Measurements from ENCODE around the gene REV3L. TPM values are rescaled to one million over a fixed set of nuclear protein-coding genes. Genes with fewer than 3 reads are reported as not detected.

The REV3L gene, protein sequence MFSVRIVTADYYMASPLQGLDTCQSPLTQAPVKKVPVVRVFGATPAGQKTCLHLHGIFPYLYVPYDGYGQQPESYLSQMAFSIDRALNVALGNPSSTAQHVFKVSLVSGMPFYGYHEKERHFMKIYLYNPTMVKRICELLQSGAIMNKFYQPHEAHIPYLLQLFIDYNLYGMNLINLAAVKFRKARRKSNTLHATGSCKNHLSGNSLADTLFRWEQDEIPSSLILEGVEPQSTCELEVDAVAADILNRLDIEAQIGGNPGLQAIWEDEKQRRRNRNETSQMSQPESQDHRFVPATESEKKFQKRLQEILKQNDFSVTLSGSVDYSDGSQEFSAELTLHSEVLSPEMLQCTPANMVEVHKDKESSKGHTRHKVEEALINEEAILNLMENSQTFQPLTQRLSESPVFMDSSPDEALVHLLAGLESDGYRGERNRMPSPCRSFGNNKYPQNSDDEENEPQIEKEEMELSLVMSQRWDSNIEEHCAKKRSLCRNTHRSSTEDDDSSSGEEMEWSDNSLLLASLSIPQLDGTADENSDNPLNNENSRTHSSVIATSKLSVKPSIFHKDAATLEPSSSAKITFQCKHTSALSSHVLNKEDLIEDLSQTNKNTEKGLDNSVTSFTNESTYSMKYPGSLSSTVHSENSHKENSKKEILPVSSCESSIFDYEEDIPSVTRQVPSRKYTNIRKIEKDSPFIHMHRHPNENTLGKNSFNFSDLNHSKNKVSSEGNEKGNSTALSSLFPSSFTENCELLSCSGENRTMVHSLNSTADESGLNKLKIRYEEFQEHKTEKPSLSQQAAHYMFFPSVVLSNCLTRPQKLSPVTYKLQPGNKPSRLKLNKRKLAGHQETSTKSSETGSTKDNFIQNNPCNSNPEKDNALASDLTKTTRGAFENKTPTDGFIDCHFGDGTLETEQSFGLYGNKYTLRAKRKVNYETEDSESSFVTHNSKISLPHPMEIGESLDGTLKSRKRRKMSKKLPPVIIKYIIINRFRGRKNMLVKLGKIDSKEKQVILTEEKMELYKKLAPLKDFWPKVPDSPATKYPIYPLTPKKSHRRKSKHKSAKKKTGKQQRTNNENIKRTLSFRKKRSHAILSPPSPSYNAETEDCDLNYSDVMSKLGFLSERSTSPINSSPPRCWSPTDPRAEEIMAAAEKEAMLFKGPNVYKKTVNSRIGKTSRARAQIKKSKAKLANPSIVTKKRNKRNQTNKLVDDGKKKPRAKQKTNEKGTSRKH (N-terminal part only)
- 37.9 and 51.5 TPM in 2 replicates for total RNA-seq

GRCh38 chr6:111482959-111483735 lies at the start of gene REV3L:
TSS of gene REV3L (minus strand) at chr6:111483218. CDS start at chr6:111482888, 330 bp downstream.

Other genes starting within 250 kb of the REV3L start
- gene TRAF3IP2, start 122.7 kb upstream of the REV3L start, total RNA-seq = 15.0 and 21.4 TPM in 2 replicates